Mammary microvascular endothelial cell (primary cell): ENCODE measurements around the gene FMO2. TPM values are rescaled to one million over a fixed set of nuclear protein-coding genes. Genes with fewer than 3 reads are reported as not detected.

Experiments
- total RNA-seq: library from RNA; depleted of rRNA; stranded (reverse); fragments of >200 nt; gene quantifications from 2 replicates; pipeline ENCODE4 v1.2.3, GENCODE V29; 2015

The FMO2 gene, protein sequence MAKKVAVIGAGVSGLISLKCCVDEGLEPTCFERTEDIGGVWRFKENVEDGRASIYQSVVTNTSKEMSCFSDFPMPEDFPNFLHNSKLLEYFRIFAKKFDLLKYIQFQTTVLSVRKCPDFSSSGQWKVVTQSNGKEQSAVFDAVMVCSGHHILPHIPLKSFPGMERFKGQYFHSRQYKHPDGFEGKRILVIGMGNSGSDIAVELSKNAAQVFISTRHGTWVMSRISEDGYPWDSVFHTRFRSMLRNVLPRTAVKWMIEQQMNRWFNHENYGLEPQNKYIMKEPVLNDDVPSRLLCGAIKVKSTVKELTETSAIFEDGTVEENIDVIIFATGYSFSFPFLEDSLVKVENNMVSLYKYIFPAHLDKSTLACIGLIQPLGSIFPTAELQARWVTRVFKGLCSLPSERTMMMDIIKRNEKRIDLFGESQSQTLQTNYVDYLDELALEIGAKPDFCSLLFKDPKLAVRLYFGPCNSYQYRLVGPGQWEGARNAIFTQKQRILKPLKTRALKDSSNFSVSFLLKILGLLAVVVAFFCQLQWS
- not detected in 2 replicates for total RNA-seq

DNA sequence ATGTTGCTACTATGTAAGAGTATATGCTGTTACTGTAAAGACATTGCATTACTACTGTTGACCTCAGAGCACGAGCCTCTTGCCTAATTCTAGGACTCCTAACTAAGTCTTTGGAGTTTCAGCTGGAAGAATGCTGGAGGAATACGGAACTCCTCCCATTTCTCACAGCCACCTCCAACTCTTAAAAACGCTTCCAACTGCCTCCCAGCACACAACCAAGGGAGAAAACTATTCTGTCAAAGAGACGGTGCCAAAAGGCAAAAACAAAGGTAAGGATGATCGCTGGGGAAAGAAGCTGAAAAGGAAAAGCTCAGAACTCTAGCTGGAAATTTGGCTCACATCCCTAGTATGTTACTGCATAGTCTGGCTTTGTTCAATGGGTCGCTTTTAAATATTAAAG, at the start of gene FMO2:
FMO2 (plus strand) TSS at position 210 of the 400 bp plus-strand sequence. CDS start 414 bp downstream, outside the sequence.

DNA sequence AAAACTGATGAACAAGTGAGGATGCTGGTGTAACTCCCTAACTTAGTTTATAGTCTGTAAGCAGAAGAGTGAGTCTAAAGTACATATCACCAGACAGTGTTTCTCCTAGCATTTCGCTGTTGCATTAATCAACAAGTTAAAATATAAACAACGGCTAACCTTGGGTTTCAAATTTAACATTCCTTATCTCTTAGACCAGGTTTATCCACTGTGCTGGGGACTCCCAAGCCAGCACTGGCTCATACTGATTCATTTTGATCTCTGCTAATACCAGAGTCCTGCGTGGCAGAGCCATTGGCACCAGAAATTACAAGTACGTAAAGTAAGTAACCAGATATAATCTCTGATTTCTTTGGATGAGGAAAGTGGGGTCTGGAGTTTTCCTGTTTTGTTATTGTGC, 63.2 kb downstream of the FMO2 start, which contains the start of gene FMO1:
FMO1 (plus strand) TSS at position 193 of the 400 bp plus-strand sequence. CDS start 9,594 bp downstream, outside the sequence.

Other genes starting within 250 kb of the FMO2 start
- not detected in 2 replicates for gene MROH9, start 249.8 kb upstream of the FMO2 start, total RNA-seq
- gene FMO3, start 94.4 kb upstream of the FMO2 start, total RNA-seq = not detected in 2 replicates
- not detected in 2 replicates for gene FMO1, start 63.2 kb downstream of the FMO2 start, total RNA-seq
- 0.27 and 0.64 TPM in 2 replicates for gene FMO4, start 128.9 kb downstream of the FMO2 start, total RNA-seq